SK-MEL-5 (cell line): ENCODE results near the gene TJP3. TPM values are rescaled to one million over a fixed set of nuclear protein-coding genes. Genes with fewer than 3 reads are reported as not detected.
"Not testable (repeated sequence)": the region's sequence is repeated elsewhere in the genome, so short reads cannot be mapped to it uniquely, and the experiment has no call there.

ENCODE experiments used
- DNase-seq: peaks from one replicate; pipeline ENCODE4 v3.0.0-alpha.2; 2016; ENCODE audit warnings: low read depth, low spot score
- in situ Hi-C: cut with HindIII; loops from 2 replicates; pipeline ENCODE4 v1.10.0; 2016; ENCODE audit warnings: low sequenced_read_pairs, high pct_unique_total_duplicates, low pct_unique_long_range_greater_than_20kb
- total RNA-seq: library from RNA; depleted of rRNA; stranded (reverse); fragments of >200 nt; shearing (Covaris generic); gene quantifications from 2 replicates; pipeline ENCODE4 v1.2.3, GENCODE V29; 2014

TJP3 gene
- total RNA-seq, 1 experiment from 2014 or later: 0.21 TPM

DNA sequence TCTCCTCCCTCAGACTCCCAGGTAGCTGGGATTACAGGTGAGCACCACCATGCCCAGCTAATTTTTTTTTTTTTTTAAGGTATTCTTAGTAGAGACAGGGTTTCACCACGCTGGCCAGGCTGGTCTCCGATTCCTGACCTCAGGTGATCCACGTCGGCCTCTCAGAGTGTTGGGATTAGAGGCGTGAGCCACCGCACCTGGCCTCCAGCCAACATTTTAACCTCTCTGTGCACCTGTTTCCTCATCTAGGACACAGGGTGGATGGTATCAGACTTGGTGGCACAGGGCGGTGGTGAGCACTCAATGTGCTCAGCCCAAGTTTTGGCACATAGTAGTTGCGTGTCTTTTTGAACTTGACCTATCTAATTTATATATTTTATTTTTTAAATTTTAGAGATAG, 40.8 kb downstream of the TJP3 start:
- DNase-seq: no peak
- in situ Hi-C loops: no loop called here

- in situ Hi-C loops: no loop called here
- no peak for DNase-seq
Measured at GRCh38 chr19:3750211-3750610, 42.0 kb downstream of the TJP3 start.

DNA sequence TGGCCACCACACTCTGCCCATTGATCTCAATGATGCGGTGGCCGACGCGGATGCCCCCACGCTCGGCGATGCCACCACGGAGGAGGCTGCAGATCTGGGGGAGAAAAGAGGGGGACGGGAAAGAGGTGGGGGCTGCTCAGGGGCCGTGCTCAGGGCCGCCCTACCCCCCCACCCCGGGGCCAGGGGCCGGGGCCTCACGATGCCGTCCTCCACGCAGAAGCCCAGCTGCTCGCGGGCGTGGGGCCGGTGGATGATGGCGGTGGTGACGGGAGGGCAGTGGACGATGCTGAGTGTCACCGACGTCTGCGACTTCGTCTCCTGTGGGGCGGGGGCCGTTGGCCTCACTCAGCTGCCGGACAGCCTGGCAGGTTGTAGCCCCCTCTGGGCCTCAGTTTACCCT, 43.1 kb downstream of the TJP3 start:
- in situ Hi-C loops: no loop called here

DNA sequence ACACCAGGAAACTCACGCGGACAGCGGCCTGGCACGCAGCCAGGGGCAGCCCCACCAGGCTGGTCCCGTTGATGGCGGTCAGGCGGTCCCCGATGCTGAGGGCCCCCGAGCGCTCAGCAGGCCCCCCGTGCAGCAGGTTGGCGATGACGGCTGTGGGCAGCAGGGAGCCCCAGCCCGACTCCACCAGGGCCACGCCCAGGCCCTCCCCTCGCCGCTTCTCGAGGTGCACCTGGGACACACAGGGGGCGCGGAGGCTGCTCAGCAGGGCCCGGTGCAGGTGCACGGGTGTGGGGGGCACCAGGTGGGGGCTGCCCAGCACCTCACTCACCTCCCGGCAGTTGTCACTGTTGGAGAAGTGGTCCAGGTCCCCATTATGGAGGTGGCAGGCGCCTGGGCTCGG, 44.3 kb downstream of the TJP3 start:
- in situ Hi-C loops: no loop called here
- DNase-seq: no peak

More for the DNA sequence above, 43.1 kb downstream of the TJP3 start:
- DNase-seq: no peak

GRCh38 chr19:3753631-3754410, 45.6 kb downstream of the TJP3 start:
- in situ Hi-C loops: no loop called here
- DNase-seq: no peak

- in situ Hi-C loops, DNase-seq: not testable (repeated sequence)
Measured at GRCh38 chr19:3757705-3758104, 49.5 kb downstream of the TJP3 start.

DNA sequence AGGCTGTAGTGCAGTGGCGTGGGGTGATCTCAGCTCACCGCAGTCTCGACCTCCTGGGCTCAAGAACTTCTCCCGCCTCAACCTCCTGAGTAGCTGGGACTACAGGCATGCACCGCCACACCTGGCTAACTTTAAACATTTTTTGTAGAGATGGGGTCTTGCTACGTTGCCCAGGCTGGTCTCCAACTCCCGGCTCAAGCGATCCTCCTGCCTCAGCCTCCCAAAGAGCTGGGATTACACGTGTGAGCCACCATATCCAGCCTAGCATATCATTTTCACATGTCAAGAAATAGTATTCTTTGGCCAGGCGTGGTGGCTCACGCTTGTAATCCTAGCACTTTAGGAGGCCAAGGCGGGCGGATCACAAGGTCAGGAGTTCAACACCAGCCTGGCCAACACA, 50.1 kb downstream of the TJP3 start:
- in situ Hi-C loops, DNase-seq: not testable (repeated sequence)

- in situ Hi-C loops: no loop called here
- no peak for DNase-seq
Measured at GRCh38 chr19:3759482-3760254, 51.5 kb downstream of the TJP3 start.

DNA sequence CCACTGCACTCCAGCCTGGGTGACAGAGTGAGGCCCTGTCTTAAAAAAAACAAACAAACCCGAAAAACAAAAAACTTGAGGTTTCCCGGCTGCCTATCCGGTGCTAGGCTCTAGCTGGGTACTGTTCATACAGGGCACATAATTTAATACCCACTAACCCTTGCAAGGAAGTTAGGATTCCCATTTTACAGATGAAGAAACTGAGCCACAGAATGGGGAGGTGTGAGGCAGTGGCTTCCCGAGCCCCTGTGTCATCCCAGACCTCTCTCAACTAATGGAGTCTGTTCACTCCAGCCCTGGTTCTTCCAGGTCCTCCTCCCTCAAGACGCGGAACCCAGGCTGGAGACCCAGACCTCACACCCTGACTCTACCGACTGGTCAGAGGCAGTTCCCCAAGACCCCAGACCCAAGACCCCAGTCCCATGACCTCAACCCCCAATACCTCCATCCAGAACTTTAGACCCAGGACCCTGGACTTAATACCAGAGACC, 52.7 kb downstream of the TJP3 start:
- in situ Hi-C loops: no loop called here
- no peak for DNase-seq

DNA sequence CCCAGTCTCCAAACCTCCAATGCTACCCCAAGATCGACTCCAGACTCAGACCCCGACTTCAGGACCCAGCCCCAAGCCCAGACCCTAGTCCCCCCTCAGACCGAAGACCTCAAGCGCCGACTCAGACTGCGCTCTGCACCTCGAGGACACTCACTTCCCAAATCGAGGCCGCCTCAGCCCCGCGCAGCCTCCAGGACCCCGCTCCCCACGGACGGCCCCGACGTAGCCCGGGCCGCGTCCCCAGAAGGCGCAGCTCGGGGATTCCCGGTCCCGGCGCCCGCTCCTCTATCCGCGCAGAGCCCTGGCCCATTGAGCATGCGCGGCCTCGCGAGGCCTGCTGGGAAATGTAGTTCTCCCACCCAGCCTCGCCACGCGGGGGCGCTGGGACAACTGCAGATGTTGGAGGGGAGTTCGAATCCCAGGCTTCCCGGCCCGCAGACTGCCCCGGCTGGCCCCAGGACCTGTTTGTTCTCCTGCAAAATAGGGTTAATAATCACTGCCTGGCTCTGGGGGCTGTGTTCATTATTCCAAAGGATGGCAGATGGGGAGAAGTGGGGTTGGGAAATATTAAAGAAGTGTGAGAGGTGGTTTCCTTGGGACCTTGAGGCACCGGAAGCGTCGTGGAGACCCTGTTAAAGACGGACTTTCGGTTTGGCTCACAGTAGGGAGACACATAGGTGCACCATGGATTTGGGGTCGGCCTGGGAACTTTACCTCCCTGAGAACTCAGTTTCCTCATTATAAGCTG, 53.4 kb downstream of the TJP3 start, which contains the start of gene APBA3:
TSS of gene APBA3 (minus strand) at position 311 of the 748 bp plus-strand sequence. CDS start 1,428 bp downstream, outside the sequence.
- DNase-seq: peak; percentile 88
- in situ Hi-C loops: no loop called here

DNA sequence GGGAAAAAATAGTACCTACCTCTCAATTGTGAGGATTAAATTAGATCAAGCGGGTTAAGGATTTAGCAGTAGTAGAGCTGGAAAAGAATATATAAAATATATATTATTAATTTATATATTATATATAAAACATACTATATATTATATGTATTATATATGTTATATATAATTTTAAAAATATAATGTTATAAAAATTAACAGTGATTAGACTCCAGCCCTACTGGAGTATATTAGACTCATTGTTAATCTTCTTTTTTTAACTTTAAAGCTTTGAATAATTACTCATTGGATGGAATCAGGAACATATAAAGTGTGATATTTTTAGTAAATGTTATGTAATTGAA, 53.9 kb downstream of the TJP3 start:
- DNase-seq: no peak
- in situ Hi-C loops: no loop called here

GRCh38 chr19:3762501-3763459, 54.6 kb downstream of the TJP3 start, which contains the start of gene MRPL54:
TSS of gene MRPL54 (plus strand) at chr19:3762682. CDS start at chr19:3762701, 19 bp downstream.
- in situ Hi-C loops: no loop called here
- peak; percentile 97 for DNase-seq

- in situ Hi-C loops: no loop called here
- DNase-seq: no peak
Measured at GRCh38 chr19:3765121-3765520, 56.9 kb downstream of the TJP3 start.

- DNase-seq, in situ Hi-C loops: not testable (repeated sequence)
Measured at GRCh38 chr19:3765757-3766156, 57.6 kb downstream of the TJP3 start.

- no peak for DNase-seq
- in situ Hi-C loops: no loop called here
Measured at GRCh38 chr19:3766520-3766919, 58.3 kb downstream of the TJP3 start.

DNA sequence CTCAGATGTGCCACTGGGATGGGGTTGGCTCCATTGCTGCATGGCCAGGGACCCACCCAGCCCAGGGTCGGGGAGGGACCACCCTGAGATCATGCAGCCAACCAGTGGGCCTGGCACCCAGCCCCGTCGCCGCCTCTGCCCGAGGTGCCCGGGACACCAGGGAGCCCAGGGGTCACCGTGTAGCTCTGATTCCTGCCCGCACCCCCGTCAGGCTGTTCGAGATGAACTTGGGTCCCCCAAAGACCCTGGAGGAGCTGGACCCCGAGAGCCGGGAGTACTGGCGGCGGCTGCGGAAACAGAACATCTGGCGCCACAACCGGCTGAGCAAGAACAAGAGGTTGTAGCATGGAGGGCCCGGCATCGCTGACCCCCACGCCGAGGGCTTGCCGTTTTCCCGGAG, 58.9 kb downstream of the TJP3 start:
- no peak for DNase-seq

More for the DNA sequence above, 58.9 kb downstream of the TJP3 start:
- in situ Hi-C loops: no loop called here
